HepG2 (cell line): Measurements from ENCODE around the gene ARFGEF2. TPM values are rescaled to one million over a fixed set of nuclear protein-coding genes. Genes with fewer than 3 reads are reported as not detected.
A peak's percentile ranks its signal among the peaks of the same experiment; 100 is the strongest.

Experiments used
- ETV5 ChIP-seq: IDR thresholded peaks from 2 replicates; pipeline ENCODE4 v1.6.1; 2018; ENCODE audit warnings: missing biosample characterization, missing genetic modification reagents, inconsistent platforms, borderline replicate concordance
- FOXA3 ChIP-seq: IDR thresholded peaks from 2 replicates; pipeline ENCODE4 v1.6.1; 2016; ENCODE audit warnings: missing genetic modification reagents, missing compliant biosample characterization
- HDAC2 ChIP-seq: sonication (generic); formaldehyde crosslinking; IDR thresholded peaks from 2 replicates; pipeline ENCODE4 v1.4.0; 2020; ENCODE audit warnings: missing genetic modification reagents
- HNRNPLL ChIP-seq: fragments of 200-400 bp; formaldehyde crosslinking; IDR thresholded peaks from 2 replicates; pipeline ENCODE4 v1.6.1; 2017; ENCODE audit warnings: mild to moderate bottlenecking, low read depth, low read length; ENCODE audit not compliant: poor library complexity, severe bottlenecking
- HOXD1 ChIP-seq: sonication (generic); formaldehyde crosslinking; IDR thresholded peaks from 2 replicates; pipeline ENCODE4 v1.5.0; 2020; ENCODE audit warnings: missing genetic modification reagents
- JARID2 ChIP-seq: sonication (generic); formaldehyde crosslinking; IDR thresholded peaks from 2 replicates; pipeline ENCODE4 v1.8.1; 2023; ENCODE audit warnings: missing genetic modification reagents, inconsistent platforms; ENCODE audit not compliant: insufficient replicate concordance
- KDM5B ChIP-seq: sonication (generic); formaldehyde crosslinking; IDR thresholded peaks from 2 replicates; pipeline ENCODE4 v1.4.0; 2020; ENCODE audit warnings: missing genetic modification reagents, mild to moderate bottlenecking, borderline replicate concordance
- KLF13 ChIP-seq: sonication (generic); formaldehyde crosslinking; IDR thresholded peaks from 2 replicates; pipeline ENCODE4 v1.4.0; 2020; ENCODE audit warnings: mild to moderate bottlenecking, missing genetic modification reagents
- LRRFIP1 ChIP-seq: sonication (generic); formaldehyde crosslinking; conservative IDR thresholded peaks from 2 replicates; pipeline ENCODE4 v1.4.0; 2020; ENCODE audit warnings: missing genetic modification reagents
- MEIS2 ChIP-seq: sonication (generic); formaldehyde crosslinking; IDR thresholded peaks from 2 replicates; pipeline ENCODE4 v1.9.0; 2021; ENCODE audit warnings: mild to moderate bottlenecking, missing genetic modification reagents
- MTF2 ChIP-seq: sonication (generic); formaldehyde crosslinking; IDR thresholded peaks from 2 replicates; pipeline ENCODE4 v1.5.0; 2020; ENCODE audit warnings: missing genetic modification reagents, borderline replicate concordance
- NFIB ChIP-seq: sonication (generic); formaldehyde crosslinking; IDR thresholded peaks from 2 replicates; pipeline ENCODE4 v1.9.0; 2021; ENCODE audit warnings: missing genetic modification reagents, mild to moderate bottlenecking, borderline replicate concordance
- ZBTB2 ChIP-seq: sonication (generic); formaldehyde crosslinking; IDR thresholded peaks from 2 replicates; pipeline ENCODE4 v1.8.0; 2022; ENCODE audit warnings: low read depth, missing genetic modification reagents
- ZNF12 ChIP-seq: sonication (generic); formaldehyde crosslinking; IDR thresholded peaks from 2 replicates; pipeline ENCODE4 v1.5.0; 2020; ENCODE audit warnings: missing genetic modification reagents
- ZNF256 ChIP-seq: sonication (generic); formaldehyde crosslinking; conservative IDR thresholded peaks from 2 replicates; pipeline ENCODE4 v1.4.0; 2020; ENCODE audit warnings: missing genetic modification reagents
- ZNF292 ChIP-seq: sonication (generic); formaldehyde crosslinking; IDR thresholded peaks from 2 replicates; pipeline ENCODE4 v1.8.1; 2022; ENCODE audit warnings: mild to moderate bottlenecking, low read depth, missing genetic modification reagents, borderline replicate concordance
- ZNF317 ChIP-seq: sonication (generic); formaldehyde crosslinking; IDR thresholded peaks from 2 replicates; pipeline ENCODE4 v1.5.0; 2020; ENCODE audit warnings: mild to moderate bottlenecking, missing genetic modification reagents
- ZNF7 ChIP-seq: IDR thresholded peaks from 2 replicates; pipeline ENCODE4 v1.6.1; 2016; ENCODE audit warnings: missing biosample characterization, missing genetic modification reagents
- polyA plus RNA-seq, 8 experiments: library from polyadenylated mRNA; depleted of rRNA in 3 of 8; stranded (reverse) in 7 of 8; unstranded in 1 of 8; fragments of >200 nt; fragmentation: Illumina TruSeq in 4 of 8; extraction: Trizol in 4 of 8; gene quantifications; 2 replicates each; pipeline versions ENCODE4 v1.2.1 to v1.2.3, GENCODE V29; 2011 to 2016; ENCODE audit warnings: low read depth in 4 of 8, missing spikeins in 1 of 8, mixed read lengths in 1 of 8; ENCODE audit not compliant: insufficient read depth in 1 of 8
- total RNA-seq, 5 experiments: library from RNA; depleted of rRNA; stranded (reverse); fragments of >200 nt; fragmentation: Illumina TruSeq; extraction: Trizol; gene quantifications; 2 replicates each; pipeline ENCODE4 v1.2.3, GENCODE V29; 2016; ENCODE audit warnings: low read depth in 1 of 5
- TF ChIP-seq, protein P1 (sequence below), 2 experiments: sonication (generic) in 1 of 2; formaldehyde crosslinking in 1 of 2; IDR thresholded peaks; 2 replicates each; pipeline versions ENCODE4 v1.5.1 to v1.6.1; 2011 to 2020; ENCODE audit warnings: borderline replicate concordance in 1 of 2, low read depth in 1 of 2, low read length in 1 of 2, mild to moderate bottlenecking in 1 of 2, missing genetic modification reagents in 1 of 2, moderate library complexity in 1 of 2
- TF ChIP-seq, protein P2 (sequence below): IDR thresholded peaks from 2 replicates; pipeline ENCODE4 v1.6.1; 2016; ENCODE audit warnings: mild to moderate bottlenecking
- TF ChIP-seq, protein P3 (sequence below): sonication (generic); formaldehyde crosslinking; IDR thresholded peaks from 2 replicates; pipeline ENCODE4 v1.8.1; 2022; ENCODE audit warnings: mild to moderate bottlenecking, missing genetic modification reagents

ARFGEF2 gene
- total and polyA plus RNA-seq, 2 of the 13 experiments (the other 11 are each of a cell fraction or from before 2014, with no cell fraction given): 44.0 to 60.8 TPM

DNA sequence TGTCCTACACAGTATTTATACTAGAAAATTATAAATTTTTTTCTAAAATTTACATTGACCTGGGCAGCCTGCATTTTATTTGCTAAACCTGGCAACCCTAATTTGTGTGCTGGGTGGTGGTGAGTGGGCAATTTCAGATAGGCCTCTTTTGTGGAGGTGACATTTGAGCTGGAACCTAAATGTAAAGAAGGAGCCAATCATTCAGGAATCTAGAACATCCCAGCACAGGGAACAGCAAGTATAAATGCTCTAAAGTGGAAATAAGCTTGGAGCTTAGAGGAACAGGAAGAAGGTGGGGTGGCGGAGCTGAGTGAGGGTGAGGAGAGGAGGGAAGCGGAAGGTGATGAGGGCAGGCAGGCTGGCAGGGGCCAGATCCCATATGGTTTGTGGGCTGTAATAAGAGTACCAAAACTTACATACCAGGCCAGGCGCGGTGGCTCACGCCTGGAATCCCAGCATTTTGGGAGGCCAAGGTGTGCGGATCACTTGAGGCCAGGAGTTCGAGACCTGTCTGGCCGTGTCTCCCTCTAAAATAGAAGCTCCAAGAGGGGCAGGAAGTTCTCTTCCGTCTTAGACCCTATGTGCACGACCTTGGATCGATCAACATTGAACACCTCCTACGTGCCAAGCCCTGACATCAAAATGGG is 124.1 kb downstream of the ARFGEF2 start (continued):
- TF ChIP-seq, protein P1, sequence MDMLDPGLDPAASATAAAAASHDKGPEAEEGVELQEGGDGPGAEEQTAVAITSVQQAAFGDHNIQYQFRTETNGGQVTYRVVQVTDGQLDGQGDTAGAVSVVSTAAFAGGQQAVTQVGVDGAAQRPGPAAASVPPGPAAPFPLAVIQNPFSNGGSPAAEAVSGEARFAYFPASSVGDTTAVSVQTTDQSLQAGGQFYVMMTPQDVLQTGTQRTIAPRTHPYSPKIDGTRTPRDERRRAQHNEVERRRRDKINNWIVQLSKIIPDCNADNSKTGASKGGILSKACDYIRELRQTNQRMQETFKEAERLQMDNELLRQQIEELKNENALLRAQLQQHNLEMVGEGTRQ (IDR thresholded peaks at IDR 0.05; ENCODE audit: low read depth, low read length): no peak
- TF ChIP-seq, protein P1 (CRISPR knock-in tag; IDR thresholded peaks at IDR 0.05; ENCODE audit: borderline replicate concordance): no peak
- TF ChIP-seq, protein P2, sequence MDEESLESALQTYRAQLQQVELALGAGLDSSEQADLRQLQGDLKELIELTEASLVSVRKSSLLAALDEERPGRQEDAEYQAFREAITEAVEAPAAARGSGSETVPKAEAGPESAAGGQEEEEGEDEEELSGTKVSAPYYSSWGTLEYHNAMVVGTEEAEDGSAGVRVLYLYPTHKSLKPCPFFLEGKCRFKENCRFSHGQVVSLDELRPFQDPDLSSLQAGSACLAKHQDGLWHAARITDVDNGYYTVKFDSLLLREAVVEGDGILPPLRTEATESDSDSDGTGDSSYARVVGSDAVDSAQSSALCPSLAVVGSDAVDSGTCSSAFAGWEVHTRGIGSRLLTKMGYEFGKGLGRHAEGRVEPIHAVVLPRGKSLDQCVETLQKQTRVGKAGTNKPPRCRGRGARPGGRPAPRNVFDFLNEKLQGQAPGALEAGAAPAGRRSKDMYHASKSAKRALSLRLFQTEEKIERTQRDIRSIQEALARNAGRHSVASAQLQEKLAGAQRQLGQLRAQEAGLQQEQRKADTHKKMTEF: no peak
- TF ChIP-seq ZNF256 (CRISPR knock-in tag) (no peak), LRRFIP1 (no peak), ZNF317 (CRISPR knock-in tag) (no peak; the same call in 1 of the 2 replicates), NFIB (no peak), HDAC2 (CRISPR knock-in tag) (0 out of 2 replicates have a peak, but pooled peaks have one; percentile 69), ZBTB2 (CRISPR knock-in tag) (no peak), KDM5B (no peak), KLF13 (CRISPR knock-in tag) (no peak), ZNF12 (CRISPR knock-in tag) (0 out of 2 replicates have a peak, but pooled peaks have one; percentile 47), HNRNPLL (no peak), ZNF7 (no peak), ZNF292 (no peak), FOXA3 (no peak), HOXD1 (CRISPR knock-in tag) (no peak), MEIS2 (CRISPR knock-in tag) (peak; percentile 40; the same call in 1 of the 2 replicates), JARID2 (CRISPR knock-in tag) (no peak), MTF2 (CRISPR knock-in tag) (no peak), ETV5 (CRISPR knock-in tag) (0 out of 2 replicates have a peak, but pooled peaks have one; percentile 9)
- TF ChIP-seq, protein P3, sequence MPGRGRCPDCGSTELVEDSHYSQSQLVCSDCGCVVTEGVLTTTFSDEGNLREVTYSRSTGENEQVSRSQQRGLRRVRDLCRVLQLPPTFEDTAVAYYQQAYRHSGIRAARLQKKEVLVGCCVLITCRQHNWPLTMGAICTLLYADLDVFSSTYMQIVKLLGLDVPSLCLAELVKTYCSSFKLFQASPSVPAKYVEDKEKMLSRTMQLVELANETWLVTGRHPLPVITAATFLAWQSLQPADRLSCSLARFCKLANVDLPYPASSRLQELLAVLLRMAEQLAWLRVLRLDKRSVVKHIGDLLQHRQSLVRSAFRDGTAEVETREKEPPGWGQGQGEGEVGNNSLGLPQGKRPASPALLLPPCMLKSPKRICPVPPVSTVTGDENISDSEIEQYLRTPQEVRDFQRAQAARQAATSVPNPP: no peak
